Measurements from ENCODE around the gene PRKN. TPM values are rescaled to one million over a fixed set of nuclear protein-coding genes. Genes with fewer than 3 reads are reported as not detected.

The PRKN gene
- total and polyA plus RNA-seq, 4 experiments from 2014 or later, result 0.50 to 5.3 (median 2.9) TPM

- no peak overlapping the region for H3K27ac Mint-ChIP-seq
- POLR2A ChIA-PET (ENCODE audit: partially characterized antibody), result no interaction called here
- intact Hi-C loops (cut with micrococcal nuclease), result no loop called here
Observed at GRCh38 chr6:162528538-162528937, 199.0 kb downstream of the PRKN start.

GRCh38 chr6:162526960-162527359 is 200.6 kb downstream of the PRKN start:
- H3K27ac Mint-ChIP-seq, result no peak overlapping the region
- no peaks in the 10 kb centered on the region for H3K36me3 Mint-ChIP-seq
- DNase-seq, result no peak
- CTCF ChIA-PET (ENCODE audit: partially characterized antibody), result interaction anchor here (0.7 kb wide), 1 partner anchor 28 kb away, joined by 3 read pairs; no protein-coding TSS in a partner anchor
- H3K4me1 Mint-ChIP-seq, result peaks cover 0 to 1% (median 0%) of the 10 kb centered on the region in 4 donors
- peaks cover 0 to 8% (median 0%) of the 10 kb centered on the region in 8 donors for H3K9me3 Mint-ChIP-seq
- no peak overlapping the region for H3K27ac ChIP-seq (ENCODE audit: low read depth, low read length)
- H3K4me3 ChIP-seq (ENCODE audit: low read length in 2 of 2), result no peak overlapping the region
- no peaks in the 10 kb centered on the region for H3K36me3 ChIP-seq (ENCODE audit: insufficient read depth, low read length)
- POLR2A ChIA-PET (ENCODE audit: partially characterized antibody), result no interaction called here
- no peaks in the 10 kb centered on the region for H3K27me3 ChIP-seq (ENCODE audit: insufficient read depth, low read length)
- H3K4me1 ChIP-seq (ENCODE audit: insufficient read depth, low read length), result no peaks in the 10 kb centered on the region
- H3K4me3 Mint-ChIP-seq, result no peak overlapping the region
- intact Hi-C loops (cut with micrococcal nuclease), result no loop called here
- H3K27me3 Mint-ChIP-seq, result no peaks in the 10 kb centered on the region
- no peaks in the 10 kb centered on the region for H3K9me3 ChIP-seq (ENCODE audit: control insufficient read depth in 1 of 2, low read length in 2 of 2)

More at GRCh38 chr6:162528538-162528937, 199.0 kb downstream of the PRKN start:
- H3K36me3 ChIP-seq (ENCODE audit: insufficient read depth, low read length), result no peaks in the 10 kb centered on the region
- H3K27ac ChIP-seq (ENCODE audit: low read depth, low read length), result no peak overlapping the region
- H3K9me3 ChIP-seq (ENCODE audit: control insufficient read depth in 1 of 2, low read length in 2 of 2), result no peaks in the 10 kb centered on the region
- H3K4me3 ChIP-seq (ENCODE audit: low read length in 2 of 2), result no peak overlapping the region
- no peaks in the 10 kb centered on the region for H3K27me3 ChIP-seq (ENCODE audit: insufficient read depth, low read length)
- CTCF ChIA-PET (ENCODE audit: partially characterized antibody), result no interaction called here
- peaks cover 0 to 5% (median 0%) of the 10 kb centered on the region in 8 donors for H3K9me3 Mint-ChIP-seq
- H3K4me1 Mint-ChIP-seq, result peaks cover 0 to 1% (median 0%) of the 10 kb centered on the region in 4 donors
- DNase-seq, result no peak
- no peaks in the 10 kb centered on the region for H3K36me3 Mint-ChIP-seq
- no peaks in the 10 kb centered on the region for H3K4me1 ChIP-seq (ENCODE audit: insufficient read depth, low read length)
- no peak overlapping the region for H3K4me3 Mint-ChIP-seq
- H3K27me3 Mint-ChIP-seq, result no peaks in the 10 kb centered on the region

- H3K9me3 Mint-ChIP-seq, result peaks cover 0 to 8% (median 0%) of the 10 kb centered on the region in 8 donors
- no peak overlapping the region for H3K4me3 Mint-ChIP-seq
- no peaks in the 10 kb centered on the region for H3K36me3 Mint-ChIP-seq
- ChIA-PET CTCF (ENCODE audit: partially characterized antibody) (no interaction called here), POLR2A (ENCODE audit: partially characterized antibody) (no interaction called here)
- Histone ChIP-seq H3K4me1 (ENCODE audit: insufficient read depth, low read length) (no peaks in the 10 kb centered on the region), H3K4me3 (ENCODE audit: low read length in 2 of 2) (no peak overlapping the region), H3K36me3 (ENCODE audit: insufficient read depth, low read length) (no peaks in the 10 kb centered on the region), H3K27ac (ENCODE audit: low read depth, low read length) (no peak overlapping the region), H3K27me3 (ENCODE audit: insufficient read depth, low read length) (no peaks in the 10 kb centered on the region), H3K9me3 (ENCODE audit: control insufficient read depth in 1 of 2, low read length in 2 of 2) (no peaks in the 10 kb centered on the region)
- H3K4me1 Mint-ChIP-seq, result peaks cover 0 to 1% (median 0%) of the 10 kb centered on the region in 4 donors
- H3K27ac Mint-ChIP-seq, result no peak overlapping the region
- no peaks in the 10 kb centered on the region for H3K27me3 Mint-ChIP-seq
- intact Hi-C loops (cut with micrococcal nuclease), result no loop called here
- no peak for DNase-seq
Observed at GRCh38 chr6:162525181-162525580, 202.4 kb downstream of the PRKN start.

- POLR2A ChIA-PET (ENCODE audit: partially characterized antibody), result no interaction called here
- Mint-ChIP-seq H3K9me3 (no peaks in the 10 kb centered on the region), H3K36me3 (no peaks in the 10 kb centered on the region), H3K27ac (no peak overlapping the region), H3K4me1 (no peaks in the 10 kb centered on the region), H3K4me3 (no peak overlapping the region), H3K27me3 (no peaks in the 10 kb centered on the region)
- Histone ChIP-seq H3K36me3 (ENCODE audit: insufficient read depth, low read length) (no peaks in the 10 kb centered on the region), H3K4me3 (ENCODE audit: low read length in 2 of 2) (no peak overlapping the region), H3K27ac (ENCODE audit: low read depth, low read length) (no peak overlapping the region), H3K27me3 (ENCODE audit: insufficient read depth, low read length) (no peaks in the 10 kb centered on the region), H3K9me3 (ENCODE audit: control insufficient read depth in 1 of 2, low read length in 2 of 2) (no peaks in the 10 kb centered on the region), H3K4me1 (ENCODE audit: insufficient read depth, low read length) (no peaks in the 10 kb centered on the region)
- DNase-seq, result no peak
- intact Hi-C loops (cut with micrococcal nuclease), result no loop called here
- CTCF ChIA-PET (ENCODE audit: partially characterized antibody), result no interaction called here
Observed at GRCh38 chr6:162512744-162513143, 214.8 kb downstream of the PRKN start.

GRCh38 chr6:162497389-162497788 is 230.2 kb downstream of the PRKN start:
- no peak overlapping the region for H3K4me3 ChIP-seq (ENCODE audit: low read length in 2 of 2)
- no peak overlapping the region for H3K4me3 Mint-ChIP-seq
- H3K27me3 Mint-ChIP-seq, result no peaks in the 10 kb centered on the region
- CTCF ChIA-PET (ENCODE audit: partially characterized antibody), result no interaction called here
- H3K27me3 ChIP-seq (ENCODE audit: insufficient read depth, low read length), result no peaks in the 10 kb centered on the region
- POLR2A ChIA-PET (ENCODE audit: partially characterized antibody), result no interaction called here
- DNase-seq, result no peak
- H3K9me3 ChIP-seq (ENCODE audit: control insufficient read depth in 1 of 2, low read length in 2 of 2), result no peaks in the 10 kb centered on the region
- intact Hi-C loops (cut with micrococcal nuclease), result no loop called here
- H3K36me3 Mint-ChIP-seq, result no peaks in the 10 kb centered on the region
- no peaks in the 10 kb centered on the region for H3K4me1 ChIP-seq (ENCODE audit: insufficient read depth, low read length)
- peaks cover 0 to 3% (median 0%) of the 10 kb centered on the region in 8 donors for H3K9me3 Mint-ChIP-seq
- H3K4me1 Mint-ChIP-seq, result no peaks in the 10 kb centered on the region
- no peak overlapping the region for H3K27ac ChIP-seq (ENCODE audit: low read depth, low read length)
- H3K36me3 ChIP-seq (ENCODE audit: insufficient read depth, low read length), result no peaks in the 10 kb centered on the region
- no peak overlapping the region for H3K27ac Mint-ChIP-seq

GRCh38 chr6:162493917-162494316 is 233.6 kb downstream of the PRKN start:
- no peak for DNase-seq
- Mint-ChIP-seq H3K9me3 (peaks cover 0 to 8% (median 0%) of the 10 kb centered on the region in 8 donors), H3K4me1 (no peaks in the 10 kb centered on the region), H3K27ac (no peak overlapping the region), H3K4me3 (no peak overlapping the region), H3K36me3 (peaks cover 0 to under 1% of the 10 kb centered on the region in 2 donors), H3K27me3 (no peaks in the 10 kb centered on the region)
- H3K4me1 ChIP-seq (ENCODE audit: insufficient read depth, low read length), result no peaks in the 10 kb centered on the region
- H3K9me3 ChIP-seq (ENCODE audit: control insufficient read depth in 1 of 2, low read length in 2 of 2), result no peaks in the 10 kb centered on the region
- ChIA-PET CTCF (ENCODE audit: partially characterized antibody) (no interaction called here), POLR2A (ENCODE audit: partially characterized antibody) (no interaction called here)
- H3K4me3 ChIP-seq (ENCODE audit: low read length in 2 of 2), result no peak overlapping the region
- no peak overlapping the region for H3K27ac ChIP-seq (ENCODE audit: low read depth, low read length)
- intact Hi-C loops (cut with micrococcal nuclease), result no loop called here
- no peaks in the 10 kb centered on the region for H3K36me3 ChIP-seq (ENCODE audit: insufficient read depth, low read length)
- H3K27me3 ChIP-seq (ENCODE audit: insufficient read depth, low read length), result no peaks in the 10 kb centered on the region

- H3K9me3 Mint-ChIP-seq, result peaks cover 0 to 8% (median under 1%) of the 10 kb centered on the region in 8 donors
- Histone ChIP-seq H3K4me3 (ENCODE audit: low read length in 2 of 2) (no peak overlapping the region), H3K36me3 (ENCODE audit: insufficient read depth, low read length) (no peaks in the 10 kb centered on the region), H3K9me3 (ENCODE audit: control insufficient read depth in 1 of 2, low read length in 2 of 2) (no peaks in the 10 kb centered on the region), H3K27ac (ENCODE audit: low read depth, low read length) (no peak overlapping the region), H3K4me1 (ENCODE audit: insufficient read depth, low read length) (no peaks in the 10 kb centered on the region), H3K27me3 (ENCODE audit: insufficient read depth, low read length) (no peaks in the 10 kb centered on the region)
- POLR2A ChIA-PET (ENCODE audit: partially characterized antibody), result no interaction called here
- no peaks in the 10 kb centered on the region for H3K27me3 Mint-ChIP-seq
- H3K4me1 Mint-ChIP-seq, result no peaks in the 10 kb centered on the region
- intact Hi-C loops (cut with micrococcal nuclease), result no loop called here
- H3K36me3 Mint-ChIP-seq, result peaks cover 1 to 5% of the 10 kb centered on the region in 2 donors
- H3K27ac Mint-ChIP-seq, result no peak overlapping the region
- no peak overlapping the region for H3K4me3 Mint-ChIP-seq
- CTCF ChIA-PET (ENCODE audit: partially characterized antibody), result no interaction called here
- no peak for DNase-seq
Observed at GRCh38 chr6:162491637-162492036, 235.9 kb downstream of the PRKN start.
